DND-41 (cell line): ENCODE results near the gene DLG2.
"Not testable (repeated sequence)": the region's sequence is repeated elsewhere in the genome, so short reads cannot be mapped to it uniquely, and the experiment has no call there.

Experiments used
- ATAC-seq: fragments of 200-7000 bp; cut with Tn5 transposase; 3 replicates; pipeline ENCODE4 v1.9.1; 2021; ENCODE audit warnings: low read depth; ENCODE audit not compliant: insufficient read depth
- DNase-seq: peaks from one replicate; pipeline ENCODE4 v3.0.0-alpha.2; 2020
- H2AFZ ChIP-seq: 2 replicates; pipeline ENCODE4 v1.6.0; 2012; ENCODE audit warnings: low read depth, low read length
- H3K27ac ChIP-seq: 2 replicates; pipeline ENCODE4 v1.5.1; 2012; ENCODE audit warnings: low read length, inconsistent platforms
- H3K27me3 ChIP-seq: fragments of 200-600 bp; sonication (generic); 2 replicates; pipeline ENCODE4 v1.6.0; 2012; ENCODE audit warnings: low read length, mild to moderate bottlenecking, inconsistent platforms; ENCODE audit not compliant: insufficient read depth, poor library complexity
- H3K36me3 ChIP-seq: 2 replicates; pipeline ENCODE4 v1.5.1; 2012; ENCODE audit warnings: low read length, inconsistent platforms; ENCODE audit not compliant: insufficient read depth
- H3K4me1 ChIP-seq: 2 replicates; pipeline ENCODE4 v1.5.1; 2012; ENCODE audit warnings: mild to moderate bottlenecking, low read length; ENCODE audit not compliant: insufficient read depth
- H3K4me2 ChIP-seq: 2 replicates; pipeline ENCODE4 v1.6.0; 2012; ENCODE audit warnings: mild to moderate bottlenecking, moderate library complexity, low read length, inconsistent platforms; ENCODE audit not compliant: insufficient read depth
- H3K4me3 ChIP-seq, 2 experiments: fragments of 200-600 bp in 1 of 2; shearing (Covaris generic) in 1 of 2; 2 replicates each; pipeline ENCODE4 v1.5.1; 2012 to 2016; ENCODE audit warnings: inconsistent platforms in 2 of 2, low read length in 2 of 2, mild to moderate bottlenecking in 2 of 2, low read depth in 1 of 2, moderate library complexity in 1 of 2
- H3K79me2 ChIP-seq: 2 replicates; pipeline ENCODE4 v1.6.0; 2012; ENCODE audit warnings: low read length, inconsistent platforms; ENCODE audit not compliant: insufficient read depth
- H3K9ac ChIP-seq: 2 replicates; pipeline ENCODE4 v1.6.0; 2012; ENCODE audit warnings: low read depth, mild to moderate bottlenecking, inconsistent platforms, low read length, moderate library complexity
- H3K9me3 ChIP-seq: 2 replicates; pipeline ENCODE4 v1.5.1; 2012; ENCODE audit warnings: low read length, moderate library complexity, mild to moderate bottlenecking, inconsistent platforms; ENCODE audit not compliant: insufficient read depth, severe bottlenecking
- H4K20me1 ChIP-seq: 2 replicates; pipeline ENCODE4 v1.6.0; 2012; ENCODE audit warnings: low read length; ENCODE audit not compliant: insufficient read depth
- EZH2 ChIP-seq: IDR thresholded peaks from 3 replicates; pipeline ENCODE4 v1.6.1; 2012; ENCODE audit warnings: borderline replicate concordance, low read depth, mild to moderate bottlenecking, moderate library complexity, low read length, inconsistent platforms; ENCODE audit not compliant: severe bottlenecking
- TF ChIP-seq, protein P1 (sequence below): IDR thresholded peaks from 2 replicates; pipeline ENCODE4 v1.5.1; 2012; ENCODE audit warnings: borderline replicate concordance, low read length, moderate library complexity, mild to moderate bottlenecking; ENCODE audit not compliant: poor library complexity, severe bottlenecking; ENCODE audit errors: extremely low read depth

DLG2 gene

DNA sequence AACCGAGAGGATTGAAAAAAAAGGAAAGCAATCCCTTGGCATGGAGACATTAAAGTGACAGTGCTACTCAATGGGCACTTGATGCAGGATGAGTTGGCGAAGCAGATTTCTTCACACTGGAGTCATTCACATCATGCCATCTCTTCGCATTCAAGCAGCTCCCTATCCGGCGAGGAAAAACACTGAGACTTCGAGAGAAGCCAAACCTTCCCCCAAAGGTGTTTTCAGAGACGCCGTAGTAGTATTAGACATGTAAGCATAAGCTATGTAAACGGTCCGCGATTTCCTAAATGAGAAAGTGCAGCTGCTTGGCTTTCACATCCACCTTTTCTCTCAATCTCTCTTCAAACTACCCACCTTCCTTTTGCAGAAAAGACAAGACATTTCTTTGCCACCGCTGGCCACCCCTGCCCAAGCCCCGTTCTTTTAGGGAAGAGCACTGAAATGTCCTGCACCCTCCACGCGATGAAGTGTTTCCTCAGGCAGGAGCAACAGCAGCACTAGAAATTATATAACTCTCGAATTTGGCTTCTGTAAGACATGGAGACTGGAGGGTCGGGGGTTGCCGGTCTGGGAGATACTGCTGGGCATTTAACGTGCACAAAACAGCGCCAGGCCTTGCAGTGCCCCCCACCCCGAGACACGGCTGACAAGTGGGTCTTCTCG is at the start of gene DLG2:
Gene DLG2 (minus strand): TSS at position 13 of the 666 bp plus-strand sequence.
- Histone ChIP-seq H3K36me3 (peaks cover 9% of the 10 kb centered on the region), H3K79me2 (peaks cover 44% of the 10 kb centered on the region), H3K27me3 (no peaks in the 10 kb centered on the region), H3K27ac (peak within 1 kb of the TSS; percentile 63), H4K20me1 (no peaks in the 10 kb centered on the region), H3K9ac (peak within 1 kb of the TSS; percentile 64), H3K4me3 (peak within 1 kb of the TSS; percentile 38 to 81), H3K9me3 (no peaks in the 10 kb centered on the region), H2AFZ (peak within 1 kb of the TSS; percentile 94), H3K4me1 (peaks cover 38% of the 10 kb centered on the region), H3K4me2 (peak within 1 kb of the TSS; percentile 94)
- no peak for DNase-seq
- TF ChIP-seq, protein P1, sequence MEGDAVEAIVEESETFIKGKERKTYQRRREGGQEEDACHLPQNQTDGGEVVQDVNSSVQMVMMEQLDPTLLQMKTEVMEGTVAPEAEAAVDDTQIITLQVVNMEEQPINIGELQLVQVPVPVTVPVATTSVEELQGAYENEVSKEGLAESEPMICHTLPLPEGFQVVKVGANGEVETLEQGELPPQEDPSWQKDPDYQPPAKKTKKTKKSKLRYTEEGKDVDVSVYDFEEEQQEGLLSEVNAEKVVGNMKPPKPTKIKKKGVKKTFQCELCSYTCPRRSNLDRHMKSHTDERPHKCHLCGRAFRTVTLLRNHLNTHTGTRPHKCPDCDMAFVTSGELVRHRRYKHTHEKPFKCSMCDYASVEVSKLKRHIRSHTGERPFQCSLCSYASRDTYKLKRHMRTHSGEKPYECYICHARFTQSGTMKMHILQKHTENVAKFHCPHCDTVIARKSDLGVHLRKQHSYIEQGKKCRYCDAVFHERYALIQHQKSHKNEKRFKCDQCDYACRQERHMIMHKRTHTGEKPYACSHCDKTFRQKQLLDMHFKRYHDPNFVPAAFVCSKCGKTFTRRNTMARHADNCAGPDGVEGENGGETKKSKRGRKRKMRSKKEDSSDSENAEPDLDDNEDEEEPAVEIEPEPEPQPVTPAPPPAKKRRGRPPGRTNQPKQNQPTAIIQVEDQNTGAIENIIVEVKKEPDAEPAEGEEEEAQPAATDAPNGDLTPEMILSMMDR = no peak
- TF ChIP-seq EZH2 = no peak
- ATAC-seq = no peak

DNA sequence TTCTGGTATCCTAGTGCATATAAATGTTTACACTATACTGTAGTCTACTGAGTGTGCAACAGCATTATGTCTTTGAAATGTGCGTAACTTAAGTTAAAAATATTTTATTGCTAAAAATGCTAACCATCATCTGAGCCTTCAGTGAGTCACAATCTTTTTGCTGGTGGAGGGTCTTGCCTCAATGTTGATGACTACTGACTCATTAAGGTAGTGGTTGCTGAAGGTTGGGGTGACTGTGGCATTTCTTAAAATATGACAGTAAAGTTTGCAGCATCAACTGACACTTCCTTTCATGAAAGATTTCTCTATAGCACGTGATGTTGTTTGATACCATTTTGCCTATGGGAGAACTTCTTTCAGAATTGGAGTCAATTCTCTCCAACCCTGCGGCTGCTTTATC is 46.2 kb upstream of the DLG2 start:
- DNase-seq (no peak), ATAC-seq (no peak)
- H3K9me3 ChIP-seq = no peaks in the 10 kb centered on the region
- no peak overlapping the region for H3K27ac ChIP-seq
- H3K79me2 ChIP-seq = no peaks in the 10 kb centered on the region
- H3K4me2 ChIP-seq = no peak overlapping the region
- H3K36me3 ChIP-seq = no peaks in the 10 kb centered on the region
- peaks cover 36% of the 10 kb centered on the region for H3K27me3 ChIP-seq
- H4K20me1 ChIP-seq = no peaks in the 10 kb centered on the region
- H2AFZ ChIP-seq = no peak overlapping the region
- H3K4me1 ChIP-seq = no peaks in the 10 kb centered on the region
- TF ChIP-seq, protein P1 = no peak
- no peak for TF ChIP-seq EZH2
- H3K4me3 ChIP-seq = no peak overlapping the region
- no peak overlapping the region for H3K9ac ChIP-seq

DNA sequence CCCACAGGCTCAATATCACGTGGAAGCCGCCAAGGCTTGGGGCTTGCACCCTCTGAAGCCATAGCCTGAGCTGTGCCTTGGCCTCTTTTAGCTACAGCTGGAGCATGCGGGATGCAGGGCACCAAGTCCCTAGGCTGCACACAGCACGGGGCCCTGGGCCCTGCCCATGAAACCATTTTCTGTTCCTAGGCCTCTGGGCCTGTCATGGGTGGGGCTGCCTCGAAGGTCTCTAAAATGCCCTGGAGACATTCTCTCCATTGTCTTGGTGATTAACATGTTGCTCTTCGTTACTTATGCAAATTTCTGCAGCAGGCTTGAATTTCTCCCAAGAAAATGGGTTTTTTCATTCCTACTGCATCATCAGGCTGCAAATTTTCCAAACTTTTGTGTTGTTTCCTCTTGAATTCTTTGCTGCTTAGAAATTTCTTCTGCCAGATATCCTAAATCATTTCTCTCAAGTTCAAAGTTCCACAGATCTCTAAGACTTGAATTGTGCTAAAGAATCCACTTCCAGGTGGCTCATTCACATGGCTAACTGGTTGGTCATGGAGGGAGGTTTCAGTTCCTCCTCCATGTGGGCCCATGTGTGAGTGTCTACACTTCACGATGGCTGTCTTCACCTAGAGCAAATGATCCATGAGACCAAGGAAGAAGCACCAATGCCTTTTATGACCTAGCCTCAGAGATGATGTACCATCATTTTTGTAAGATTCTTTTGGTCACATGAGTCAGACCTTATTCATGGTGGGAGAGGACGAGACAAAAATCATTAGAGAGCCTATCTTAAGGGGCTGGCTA is 45.2 kb upstream of the DLG2 start:
- no peaks in the 10 kb centered on the region for H3K36me3 ChIP-seq
- TF ChIP-seq, protein P1 = no peak
- no peak for TF ChIP-seq EZH2

DNA sequence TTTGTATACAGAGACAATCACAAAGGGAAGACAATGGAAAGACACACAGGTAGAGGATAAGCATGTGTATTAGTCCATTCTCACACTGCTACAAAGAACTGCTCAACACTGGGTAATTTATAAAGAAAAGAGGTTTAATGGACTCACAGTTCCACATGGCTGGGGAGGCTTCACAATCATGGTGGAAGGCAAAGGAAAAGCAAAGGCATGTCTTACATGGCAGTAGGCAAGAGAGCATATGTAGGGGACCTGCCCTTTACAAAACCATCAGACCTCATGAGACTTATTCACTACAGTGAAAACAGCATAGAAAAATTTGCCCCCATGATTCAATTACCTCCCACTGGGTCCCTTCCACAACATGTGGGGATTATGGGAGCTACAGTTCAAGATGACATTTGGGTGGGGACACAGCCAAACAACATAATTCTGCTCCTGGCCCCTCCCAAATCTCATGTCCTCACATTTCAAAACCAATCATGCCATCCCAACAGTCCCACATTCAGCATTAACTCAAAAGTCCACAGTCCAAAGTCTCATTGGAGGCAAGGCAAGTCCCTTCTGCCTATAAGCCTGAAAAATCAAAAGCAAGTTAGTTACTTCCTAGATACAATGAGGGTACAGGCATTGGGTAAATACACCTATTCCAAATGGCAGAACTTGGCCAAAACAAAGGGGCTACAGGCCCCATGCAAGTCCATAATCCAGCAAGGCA is 44.0 kb upstream of the DLG2 start:
- not testable (repeated sequence) for ATAC-seq, H3K4me3 ChIP-seq, DNase-seq, H3K4me2 ChIP-seq, H3K9ac ChIP-seq, H4K20me1 ChIP-seq, H3K79me2 ChIP-seq, H3K36me3 ChIP-seq, H3K27ac ChIP-seq, H3K4me1 ChIP-seq, H2AFZ ChIP-seq, H3K9me3 ChIP-seq
- peaks cover 26% of the 10 kb centered on the region for H3K27me3 ChIP-seq

More for the DNA sequence above, 45.2 kb upstream of the DLG2 start:
- no peak for DNase-seq
- Histone ChIP-seq H3K4me2 (no peak overlapping the region), H3K9me3 (no peaks in the 10 kb centered on the region), H3K9ac (no peak overlapping the region), H4K20me1 (no peaks in the 10 kb centered on the region), H2AFZ (no peak overlapping the region), H3K27ac (no peak overlapping the region), H3K27me3 (peaks cover 32% of the 10 kb centered on the region), H3K4me1 (no peaks in the 10 kb centered on the region), H3K79me2 (no peaks in the 10 kb centered on the region), H3K4me3 (no peak overlapping the region)
- no peak for ATAC-seq
